Activated naive CD4-positive, alpha-beta T cell (primary cell): ENCODE data around the gene CSF2.
"Not testable (repeated sequence)": the region's sequence is repeated elsewhere in the genome, so short reads cannot be mapped to it uniquely, and the experiment has no call there.

Experiments used
- DNase-seq, 4 experiments: peaks; one replicate each; lab custom pipeline; 2025; lab: John Stamatoyannopoulos, UW

CSF2 gene

GRCh38 chr5:132087176-132087575, 13.6 kb downstream of the CSF2 start:
- DNase-seq = no peak

GRCh38 chr5:132087661-132088060, 14.1 kb downstream of the CSF2 start:
- DNase-seq = no peak

- no peak for DNase-seq
Observed at GRCh38 chr5:132089363-132089762, 15.8 kb downstream of the CSF2 start.

- no peak for DNase-seq
Observed at GRCh38 chr5:132090107-132090506, 16.5 kb downstream of the CSF2 start.

- no peak for DNase-seq
Observed at GRCh38 chr5:132093271-132093670, 19.7 kb downstream of the CSF2 start.

GRCh38 chr5:132094393-132095076, 20.9 kb downstream of the CSF2 start:
- no peak for DNase-seq

GRCh38 chr5:132095077-132095410, 21.5 kb downstream of the CSF2 start:
- no peak for DNase-seq

GRCh38 chr5:132095424-132095972, 21.9 kb downstream of the CSF2 start:
- no peak for DNase-seq

GRCh38 chr5:132096904-132097303, 23.3 kb downstream of the CSF2 start:
- DNase-seq = no peak

GRCh38 chr5:132098151-132098594, 24.6 kb downstream of the CSF2 start:
- no peak for DNase-seq

GRCh38 chr5:132098621-132099020, 25.0 kb downstream of the CSF2 start:
- no peak for DNase-seq

GRCh38 chr5:132099076-132099748, 25.6 kb downstream of the CSF2 start:
- DNase-seq = no peak

GRCh38 chr5:132099905-132100304, 26.3 kb downstream of the CSF2 start:
- no peak for DNase-seq

GRCh38 chr5:132100672-132101261, 27.2 kb downstream of the CSF2 start:
- DNase-seq = no peak

- DNase-seq = no peak
Observed at GRCh38 chr5:132101385-132101880, 27.8 kb downstream of the CSF2 start.

- no peak for DNase-seq
Observed at GRCh38 chr5:132102101-132102701, 28.6 kb downstream of the CSF2 start.

- DNase-seq = no peak
Observed at GRCh38 chr5:132102944-132103331, 29.3 kb downstream of the CSF2 start.

- peak in 1 of 4 experiments; percentile 26 for DNase-seq
Observed at GRCh38 chr5:132103332-132103951, 29.9 kb downstream of the CSF2 start.

GRCh38 chr5:132103969-132104391, 30.4 kb downstream of the CSF2 start:
- no peak for DNase-seq

GRCh38 chr5:132104556-132104955, 31.0 kb downstream of the CSF2 start:
- no peak for DNase-seq

GRCh38 chr5:132105688-132106087, 32.1 kb downstream of the CSF2 start:
- DNase-seq = no peak

GRCh38 chr5:132108495-132108894, 34.9 kb downstream of the CSF2 start:
- not testable (repeated sequence) for DNase-seq
